ENCODE measurements around the gene FBXL7. TPM values are rescaled to one million over a fixed set of nuclear protein-coding genes. Genes with fewer than 3 reads are reported as not detected.

FBXL7 gene
- total and polyA plus RNA-seq, 2 experiments from 2014 or later = 4.5 to 15.2 TPM

DNA sequence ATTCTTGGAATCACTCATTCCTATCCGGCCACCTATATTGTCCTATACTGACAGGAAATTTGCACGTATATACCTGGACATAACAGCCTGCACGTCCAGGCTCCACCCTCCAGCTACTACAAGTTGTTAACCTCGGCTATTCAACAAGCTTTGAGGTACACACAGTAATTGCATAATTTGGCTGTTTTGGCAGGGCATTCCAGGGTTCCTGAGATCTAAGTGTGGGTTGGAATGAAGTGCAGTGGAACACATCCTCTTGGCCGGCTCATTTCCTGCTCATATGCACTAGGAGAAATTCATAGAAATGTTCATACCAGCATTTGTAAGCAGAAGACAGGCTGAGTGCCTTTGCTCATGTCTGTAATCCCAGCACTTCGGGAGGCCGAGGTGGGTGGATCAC lies 222.3 kb downstream of the FBXL7 start:
- no peaks in the 10 kb centered on the region for H3K9me2 ChIP-seq (ENCODE audit: insufficient read depth)
- Mint-ChIP-seq H3K36me3 (ENCODE audit: low read depth) (peaks cover 11% of the 10 kb centered on the region; the same call in 2 of the 3 replicates), H3K4me3 (no peak overlapping the region), H3K9me3 (peaks cover 20% of the 10 kb centered on the region; the same call in 2 of the 3 replicates), H3K27ac (no peak overlapping the region), H3K27me3 (ENCODE audit: insufficient read depth, low read depth, poor library complexity) (no peaks in the 10 kb centered on the region), H3K4me1 (peaks cover 31% of the 10 kb centered on the region)
- peaks cover 33% of the 10 kb centered on the region for H3K4me1 ChIP-seq (ENCODE audit: insufficient read depth)
- no peak overlapping the region for H2AFZ ChIP-seq
- no peaks in the 10 kb centered on the region for H3K27me3 ChIP-seq (ENCODE audit: insufficient read depth)
- H3K4me3 ChIP-seq = no peak overlapping the region
- ATAC-seq = no peak
- no peaks in the 10 kb centered on the region for H4K20me1 ChIP-seq (replicated peaks; ENCODE audit: insufficient read depth)
- H3F3A ChIP-seq (replicated peaks; ENCODE audit: low read depth) = no peaks in the 10 kb centered on the region
- H3K4me2 ChIP-seq = no peak overlapping the region
- TF ChIP-seq, protein P1, sequence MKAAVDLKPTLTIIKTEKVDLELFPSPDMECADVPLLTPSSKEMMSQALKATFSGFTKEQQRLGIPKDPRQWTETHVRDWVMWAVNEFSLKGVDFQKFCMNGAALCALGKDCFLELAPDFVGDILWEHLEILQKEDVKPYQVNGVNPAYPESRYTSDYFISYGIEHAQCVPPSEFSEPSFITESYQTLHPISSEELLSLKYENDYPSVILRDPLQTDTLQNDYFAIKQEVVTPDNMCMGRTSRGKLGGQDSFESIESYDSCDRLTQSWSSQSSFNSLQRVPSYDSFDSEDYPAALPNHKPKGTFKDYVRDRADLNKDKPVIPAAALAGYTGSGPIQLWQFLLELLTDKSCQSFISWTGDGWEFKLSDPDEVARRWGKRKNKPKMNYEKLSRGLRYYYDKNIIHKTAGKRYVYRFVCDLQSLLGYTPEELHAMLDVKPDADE (IDR thresholded peaks at IDR 0.05) = no peak
- no peak for TF ChIP-seq ZNF331 (CRISPR knock-in tag; IDR thresholded peaks at IDR 0.05; ENCODE audit: low read depth)
- no peak for TF ChIP-seq POLR2AphosphoS5 (IDR thresholded peaks at IDR 0.05; ENCODE audit: low read depth)
- TF ChIP-seq ZNF114 (CRISPR knock-in tag; IDR thresholded peaks at IDR 0.05) = no peak
- TF ChIP-seq EZH2 (IDR thresholded peaks at IDR 0.05; ENCODE audit: low read depth, unreplicated experiment) = no peak
- no peak for TF ChIP-seq NANOG (IDR thresholded peaks at IDR 0.05; ENCODE audit: borderline replicate concordance)
- TF ChIP-seq, protein P2, sequence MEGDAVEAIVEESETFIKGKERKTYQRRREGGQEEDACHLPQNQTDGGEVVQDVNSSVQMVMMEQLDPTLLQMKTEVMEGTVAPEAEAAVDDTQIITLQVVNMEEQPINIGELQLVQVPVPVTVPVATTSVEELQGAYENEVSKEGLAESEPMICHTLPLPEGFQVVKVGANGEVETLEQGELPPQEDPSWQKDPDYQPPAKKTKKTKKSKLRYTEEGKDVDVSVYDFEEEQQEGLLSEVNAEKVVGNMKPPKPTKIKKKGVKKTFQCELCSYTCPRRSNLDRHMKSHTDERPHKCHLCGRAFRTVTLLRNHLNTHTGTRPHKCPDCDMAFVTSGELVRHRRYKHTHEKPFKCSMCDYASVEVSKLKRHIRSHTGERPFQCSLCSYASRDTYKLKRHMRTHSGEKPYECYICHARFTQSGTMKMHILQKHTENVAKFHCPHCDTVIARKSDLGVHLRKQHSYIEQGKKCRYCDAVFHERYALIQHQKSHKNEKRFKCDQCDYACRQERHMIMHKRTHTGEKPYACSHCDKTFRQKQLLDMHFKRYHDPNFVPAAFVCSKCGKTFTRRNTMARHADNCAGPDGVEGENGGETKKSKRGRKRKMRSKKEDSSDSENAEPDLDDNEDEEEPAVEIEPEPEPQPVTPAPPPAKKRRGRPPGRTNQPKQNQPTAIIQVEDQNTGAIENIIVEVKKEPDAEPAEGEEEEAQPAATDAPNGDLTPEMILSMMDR (conservative IDR thresholded peaks at IDR 0.05; ENCODE audit: low read depth in 2 of 2) = no peak
- no peak for TF ChIP-seq STAT1 (IDR thresholded peaks at IDR 0.05; ENCODE audit: unreplicated experiment)
- TF ChIP-seq, protein P3, sequence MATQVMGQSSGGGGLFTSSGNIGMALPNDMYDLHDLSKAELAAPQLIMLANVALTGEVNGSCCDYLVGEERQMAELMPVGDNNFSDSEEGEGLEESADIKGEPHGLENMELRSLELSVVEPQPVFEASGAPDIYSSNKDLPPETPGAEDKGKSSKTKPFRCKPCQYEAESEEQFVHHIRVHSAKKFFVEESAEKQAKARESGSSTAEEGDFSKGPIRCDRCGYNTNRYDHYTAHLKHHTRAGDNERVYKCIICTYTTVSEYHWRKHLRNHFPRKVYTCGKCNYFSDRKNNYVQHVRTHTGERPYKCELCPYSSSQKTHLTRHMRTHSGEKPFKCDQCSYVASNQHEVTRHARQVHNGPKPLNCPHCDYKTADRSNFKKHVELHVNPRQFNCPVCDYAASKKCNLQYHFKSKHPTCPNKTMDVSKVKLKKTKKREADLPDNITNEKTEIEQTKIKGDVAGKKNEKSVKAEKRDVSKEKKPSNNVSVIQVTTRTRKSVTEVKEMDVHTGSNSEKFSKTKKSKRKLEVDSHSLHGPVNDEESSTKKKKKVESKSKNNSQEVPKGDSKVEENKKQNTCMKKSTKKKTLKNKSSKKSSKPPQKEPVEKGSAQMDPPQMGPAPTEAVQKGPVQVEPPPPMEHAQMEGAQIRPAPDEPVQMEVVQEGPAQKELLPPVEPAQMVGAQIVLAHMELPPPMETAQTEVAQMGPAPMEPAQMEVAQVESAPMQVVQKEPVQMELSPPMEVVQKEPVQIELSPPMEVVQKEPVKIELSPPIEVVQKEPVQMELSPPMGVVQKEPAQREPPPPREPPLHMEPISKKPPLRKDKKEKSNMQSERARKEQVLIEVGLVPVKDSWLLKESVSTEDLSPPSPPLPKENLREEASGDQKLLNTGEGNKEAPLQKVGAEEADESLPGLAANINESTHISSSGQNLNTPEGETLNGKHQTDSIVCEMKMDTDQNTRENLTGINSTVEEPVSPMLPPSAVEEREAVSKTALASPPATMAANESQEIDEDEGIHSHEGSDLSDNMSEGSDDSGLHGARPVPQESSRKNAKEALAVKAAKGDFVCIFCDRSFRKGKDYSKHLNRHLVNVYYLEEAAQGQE (IDR thresholded peaks at IDR 0.05; ENCODE audit: unreplicated experiment) = no peak
- no peak for TF ChIP-seq CREB1 (CRISPR knock-in tag; IDR thresholded peaks at IDR 0.05; ENCODE audit: low read depth)
- no peak for TF ChIP-seq EZH2phosphoT487 (IDR thresholded peaks at IDR 0.05; ENCODE audit: unreplicated experiment)
- TF ChIP-seq, protein P4, sequence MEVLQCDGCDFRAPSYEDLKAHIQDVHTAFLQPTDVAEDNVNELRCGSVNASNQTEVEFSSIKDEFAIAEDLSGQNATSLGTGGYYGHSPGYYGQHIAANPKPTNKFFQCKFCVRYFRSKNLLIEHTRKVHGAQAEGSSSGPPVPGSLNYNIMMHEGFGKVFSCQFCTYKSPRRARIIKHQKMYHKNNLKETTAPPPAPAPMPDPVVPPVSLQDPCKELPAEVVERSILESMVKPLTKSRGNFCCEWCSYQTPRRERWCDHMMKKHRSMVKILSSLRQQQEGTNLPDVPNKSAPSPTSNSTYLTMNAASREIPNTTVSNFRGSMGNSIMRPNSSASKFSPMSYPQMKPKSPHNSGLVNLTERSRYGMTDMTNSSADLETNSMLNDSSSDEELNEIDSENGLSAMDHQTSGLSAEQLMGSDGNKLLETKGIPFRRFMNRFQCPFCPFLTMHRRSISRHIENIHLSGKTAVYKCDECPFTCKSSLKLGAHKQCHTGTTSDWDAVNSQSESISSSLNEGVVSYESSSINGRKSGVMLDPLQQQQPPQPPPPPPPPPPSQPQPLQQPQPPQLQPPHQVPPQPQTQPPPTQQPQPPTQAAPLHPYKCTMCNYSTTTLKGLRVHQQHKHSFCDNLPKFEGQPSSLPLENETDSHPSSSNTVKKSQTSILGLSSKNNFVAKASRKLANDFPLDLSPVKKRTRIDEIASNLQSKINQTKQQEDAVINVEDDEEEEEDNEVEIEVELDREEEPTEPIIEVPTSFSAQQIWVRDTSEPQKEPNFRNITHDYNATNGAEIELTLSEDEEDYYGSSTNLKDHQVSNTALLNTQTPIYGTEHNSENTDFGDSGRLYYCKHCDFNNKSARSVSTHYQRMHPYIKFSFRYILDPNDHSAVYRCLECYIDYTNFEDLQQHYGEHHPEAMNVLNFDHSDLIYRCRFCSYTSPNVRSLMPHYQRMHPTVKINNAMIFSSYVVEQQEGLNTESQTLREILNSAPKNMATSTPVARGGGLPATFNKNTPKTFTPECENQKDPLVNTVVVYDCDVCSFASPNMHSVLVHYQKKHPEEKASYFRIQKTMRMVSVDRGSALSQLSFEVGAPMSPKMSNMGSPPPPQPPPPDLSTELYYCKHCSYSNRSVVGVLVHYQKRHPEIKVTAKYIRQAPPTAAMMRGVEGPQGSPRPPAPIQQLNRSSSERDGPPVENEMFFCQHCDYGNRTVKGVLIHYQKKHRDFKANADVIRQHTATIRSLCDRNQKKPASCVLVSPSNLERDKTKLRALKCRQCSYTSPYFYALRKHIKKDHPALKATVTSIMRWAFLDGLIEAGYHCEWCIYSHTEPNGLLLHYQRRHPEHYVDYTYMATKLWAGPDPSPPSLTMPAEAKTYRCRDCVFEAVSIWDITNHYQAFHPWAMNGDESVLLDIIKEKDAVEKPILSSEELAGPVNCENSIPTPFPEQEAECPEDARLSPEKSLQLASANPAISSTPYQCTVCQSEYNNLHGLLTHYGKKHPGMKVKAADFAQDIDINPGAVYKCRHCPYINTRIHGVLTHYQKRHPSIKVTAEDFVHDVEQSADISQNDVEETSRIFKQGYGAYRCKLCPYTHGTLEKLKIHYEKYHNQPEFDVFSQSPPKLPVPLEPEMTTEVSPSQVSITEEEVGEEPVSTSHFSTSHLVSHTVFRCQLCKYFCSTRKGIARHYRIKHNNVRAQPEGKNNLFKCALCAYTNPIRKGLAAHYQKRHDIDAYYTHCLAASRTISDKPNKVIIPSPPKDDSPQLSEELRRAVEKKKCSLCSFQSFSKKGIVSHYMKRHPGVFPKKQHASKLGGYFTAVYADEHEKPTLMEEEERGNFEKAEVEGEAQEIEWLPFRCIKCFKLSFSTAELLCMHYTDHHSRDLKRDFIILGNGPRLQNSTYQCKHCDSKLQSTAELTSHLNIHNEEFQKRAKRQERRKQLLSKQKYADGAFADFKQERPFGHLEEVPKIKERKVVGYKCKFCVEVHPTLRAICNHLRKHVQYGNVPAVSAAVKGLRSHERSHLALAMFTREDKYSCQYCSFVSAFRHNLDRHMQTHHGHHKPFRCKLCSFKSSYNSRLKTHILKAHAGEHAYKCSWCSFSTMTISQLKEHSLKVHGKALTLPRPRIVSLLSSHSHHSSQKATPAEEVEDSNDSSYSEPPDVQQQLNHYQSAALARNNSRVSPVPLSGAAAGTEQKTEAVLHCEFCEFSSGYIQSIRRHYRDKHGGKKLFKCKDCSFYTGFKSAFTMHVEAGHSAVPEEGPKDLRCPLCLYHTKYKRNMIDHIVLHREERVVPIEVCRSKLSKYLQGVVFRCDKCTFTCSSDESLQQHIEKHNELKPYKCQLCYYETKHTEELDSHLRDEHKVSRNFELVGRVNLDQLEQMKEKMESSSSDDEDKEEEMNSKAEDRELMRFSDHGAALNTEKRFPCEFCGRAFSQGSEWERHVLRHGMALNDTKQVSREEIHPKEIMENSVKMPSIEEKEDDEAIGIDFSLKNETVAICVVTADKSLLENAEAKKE (CRISPR knock-in tag; IDR thresholded peaks at IDR 0.05) = no peak
- TF ChIP-seq JUNB (IDR thresholded peaks at IDR 0.05; ENCODE audit: unreplicated experiment) = no peak
- no peak overlapping the region for H3K27ac ChIP-seq (ENCODE audit: low read depth)
- H3K36me3 ChIP-seq (ENCODE audit: insufficient read depth) = 0 out of 2 replicates have a peak, but pooled peaks cover 3% of the 10 kb centered on the region
- peaks cover 10% of the 10 kb centered on the region for H3K79me2 ChIP-seq (replicated peaks; ENCODE audit: insufficient read depth)
- no peak for DNase-seq (ENCODE audit: low spot score)
